ENCODE results near the gene CCDC88C.

CCDC88C gene

DNA sequence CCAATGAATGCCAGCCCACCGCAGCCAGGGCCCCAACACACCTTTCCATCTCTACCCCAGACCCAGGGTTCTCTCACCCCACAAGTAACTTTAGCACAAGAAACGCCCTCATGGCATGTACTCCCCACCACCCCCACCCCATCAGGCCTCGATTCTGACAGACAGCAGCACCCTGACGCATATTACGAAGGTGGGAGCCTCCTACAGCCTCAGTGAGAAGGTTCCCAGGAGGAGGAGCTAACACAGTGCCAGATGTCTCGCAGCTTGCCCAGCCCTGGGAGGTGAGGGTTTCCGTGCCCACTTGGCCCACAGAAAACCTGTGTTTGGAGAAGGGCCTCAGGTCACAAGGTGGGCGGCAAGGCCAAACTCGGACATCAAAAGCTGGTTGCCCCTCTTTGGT is 32.4 kb downstream of the CCDC88C start:
- Histone ChIP-seq H3K27ac (no peak overlapping the region), H4K20me1 (peaks cover 23 to 100% (median 99%) of the 10 kb centered on the region in 11 experiments; a peak in 21 of 22 replicates), H3K36me3 (0 out of 22 replicates have a peak, but pooled peaks cover 0 to under 1% (median 0%) of the 10 kb centered on the region in 11 experiments), H3K4me2 (peak overlapping the region in 4 of 11 experiments; percentile 15 to 39 (median 28); a peak in 7 of 22 replicates), H3K4me3 (no peak overlapping the region), H3K9me3 (replicated peaks in 1 of 11) (no peaks in the 10 kb centered on the region), H3K9ac (no peak overlapping the region), H3K27me3 (peaks cover 0 to 2% (median 0%) of the 10 kb centered on the region in 11 experiments; a peak in 1 of 22 replicates), H3K4me1 (peaks cover 45 to 100% (median 93%) of the 10 kb centered on the region in 10 experiments)
- TF ChIP-seq Cebpa-rat (IDR thresholded peaks at IDR 0.05): no peak

GRCh38 chr14:91383439-91383838 is 34.2 kb downstream of the CCDC88C start:
- no peaks in the 10 kb centered on the region for H3K27me3 ChIP-seq
- H3K9me3 ChIP-seq (replicated peaks in 1 of 11): no peaks in the 10 kb centered on the region
- H3K36me3 ChIP-seq: peaks cover 0 to 16% (median 0%) of the 10 kb centered on the region in 11 experiments; a peak in 5 of 22 replicates
- H3K4me1 ChIP-seq: peaks cover 52 to 100% (median 94%) of the 10 kb centered on the region in 10 experiments
- peak overlapping the region in 10 of 11 experiments; percentile 5 to 99 (median 86); a peak in 19 of 22 replicates for H3K4me2 ChIP-seq
- no peak for TF ChIP-seq Cebpa-rat (IDR thresholded peaks at IDR 0.05)
- H3K27ac ChIP-seq: peak overlapping the region in 2 of 11 experiments; percentile 12 to 34; a peak in 4 of 22 replicates
- no peak overlapping the region for H3K4me3 ChIP-seq
- H4K20me1 ChIP-seq: peaks cover 11 to 100% (median 100%) of the 10 kb centered on the region in 11 experiments; a peak in 21 of 22 replicates
- peak overlapping the region in 2 of 11 experiments; percentile 7 to 8; a peak in 1 of 22 replicates for H3K9ac ChIP-seq

DNA sequence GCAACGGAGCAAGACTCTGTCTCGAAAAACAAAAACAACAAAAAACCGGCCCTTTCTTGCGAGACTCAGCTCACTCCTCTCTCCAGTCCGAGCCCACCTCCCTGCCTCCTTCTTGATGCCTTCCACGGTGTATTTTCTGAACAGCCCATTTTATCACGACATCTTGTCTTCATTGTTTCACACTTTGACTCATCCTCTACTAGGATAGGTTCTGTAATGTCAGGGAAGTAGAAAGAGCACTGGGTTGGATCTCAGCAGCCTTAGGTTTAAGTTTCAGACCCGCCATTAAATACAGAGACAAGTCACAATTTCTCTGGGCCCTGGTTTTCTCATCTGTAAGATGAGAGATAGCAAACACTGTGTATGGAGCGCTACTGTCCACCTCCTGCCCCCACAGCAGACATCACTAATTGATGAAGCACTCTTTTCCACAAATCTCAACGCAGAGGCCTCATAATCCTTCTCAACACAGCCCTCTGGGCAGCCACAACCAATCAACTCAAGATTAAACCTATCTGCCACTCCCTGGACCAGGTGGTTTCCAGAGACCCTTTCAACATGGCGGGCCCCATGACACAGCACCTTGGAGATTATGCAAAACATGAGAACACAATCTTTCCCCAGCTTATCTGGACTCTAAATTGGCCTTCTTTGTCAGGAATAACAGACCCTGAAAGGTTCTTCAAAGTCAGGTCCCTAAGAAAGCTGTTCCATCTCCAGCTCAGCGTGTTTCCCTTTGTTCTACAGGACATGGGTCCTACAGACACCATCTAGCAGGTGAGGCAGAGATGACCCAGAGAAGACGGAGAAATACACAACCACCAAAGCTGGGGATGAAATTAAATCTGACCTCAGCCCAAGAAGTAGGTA is 35.6 kb downstream of the CCDC88C start:
- no peaks in the 10 kb centered on the region for H3K27me3 ChIP-seq
- TF ChIP-seq Cebpa-rat (IDR thresholded peaks at IDR 0.05): no peak
- H3K9me3 ChIP-seq (replicated peaks in 1 of 11): no peaks in the 10 kb centered on the region
- peak overlapping the region in 3 of 11 experiments; percentile 12 to 36 (median 26); a peak in 3 of 22 replicates for H3K27ac ChIP-seq
- peaks cover 3 to 100% (median 100%) of the 10 kb centered on the region in 11 experiments; a peak in 21 of 22 replicates for H4K20me1 ChIP-seq
- H3K36me3 ChIP-seq: peaks cover 0 to 19% (median 0%) of the 10 kb centered on the region in 11 experiments; a peak in 6 of 22 replicates
- H3K4me2 ChIP-seq: peak overlapping the region; percentile 79 to 99 (median 92); a peak in 20 of 22 replicates
- no peak overlapping the region for H3K9ac ChIP-seq
- no peak overlapping the region for H3K4me3 ChIP-seq
- peaks cover 52 to 100% (median 94%) of the 10 kb centered on the region in 10 experiments for H3K4me1 ChIP-seq

DNA sequence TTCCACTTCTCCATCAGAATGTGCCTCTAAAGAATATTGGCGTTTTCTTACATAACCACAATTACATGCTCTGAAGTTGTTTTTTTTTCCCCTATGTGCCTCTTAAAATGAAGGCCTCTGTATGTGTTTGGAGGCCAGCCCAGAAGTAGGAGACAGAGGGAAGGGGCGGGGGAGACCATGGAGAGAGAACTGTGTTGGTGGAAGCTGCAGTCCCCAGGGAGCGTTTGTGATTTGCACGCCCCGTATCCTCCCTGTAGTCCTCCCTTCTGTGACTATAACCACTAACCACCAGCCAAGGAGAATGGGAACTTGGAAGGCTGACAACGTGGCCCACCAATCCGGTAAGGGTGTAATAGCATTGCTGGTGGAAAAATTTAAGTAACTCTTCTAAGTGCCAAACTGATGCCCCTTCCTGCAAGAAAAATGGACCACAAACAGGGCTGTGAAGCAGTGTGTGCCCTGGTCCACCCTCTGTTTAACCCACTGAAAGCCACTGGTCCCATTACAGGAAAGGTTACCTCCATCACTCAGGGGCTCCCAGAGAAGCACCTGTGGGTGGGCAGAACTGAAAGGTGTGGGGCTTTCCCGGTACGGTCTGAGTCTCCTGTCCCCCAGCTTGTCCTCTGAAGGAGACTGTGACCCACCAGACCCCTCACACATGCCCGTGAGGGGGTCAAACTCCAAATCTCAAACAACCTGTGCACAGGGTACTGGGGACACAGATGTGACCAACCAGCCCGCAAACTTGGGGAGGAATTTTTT is 36.8 kb downstream of the CCDC88C start:
- Histone ChIP-seq H3K36me3 (peaks cover 0 to 19% (median 0%) of the 10 kb centered on the region in 11 experiments; a peak in 6 of 22 replicates), H3K4me1 (peaks cover 58 to 100% (median 95%) of the 10 kb centered on the region in 10 experiments), H3K4me3 (no peak overlapping the region), H3K9me3 (replicated peaks in 1 of 11) (no peaks in the 10 kb centered on the region), H3K4me2 (peak overlapping the region; percentile 79 to 99 (median 92)), H3K9ac (0 out of 22 replicates have a peak overlapping the region, but pooled peaks of 2 of the 11 experiments have one; percentile 18 to 24), H4K20me1 (peaks cover 3 to 100% (median 99%) of the 10 kb centered on the region in 11 experiments; a peak in 21 of 22 replicates), H3K27me3 (no peaks in the 10 kb centered on the region), H3K27ac (peak overlapping the region in 1 of 11 experiments; percentile 37; a peak in 4 of 22 replicates)
- no peak for TF ChIP-seq Cebpa-rat (IDR thresholded peaks at IDR 0.05)

GRCh38 chr14:91380123-91380522 is 37.5 kb downstream of the CCDC88C start:
- no peak for TF ChIP-seq Cebpa-rat (IDR thresholded peaks at IDR 0.05)
- Histone ChIP-seq H3K27ac (peak overlapping the region in 4 of 11 experiments; percentile 16 to 54 (median 48); a peak in 1 of 22 replicates), H3K9me3 (replicated peaks in 1 of 11) (no peaks in the 10 kb centered on the region), H3K36me3 (peaks cover 0 to 19% (median 0%) of the 10 kb centered on the region in 11 experiments; a peak in 6 of 22 replicates), H3K9ac (peak overlapping the region in 1 of 11 experiments; percentile 24; a peak in 1 of 22 replicates), H3K4me3 (no peak overlapping the region), H3K4me2 (peak overlapping the region; percentile 79 to 99 (median 92)), H3K4me1 (peaks cover 65 to 100% (median 98%) of the 10 kb centered on the region in 10 experiments), H4K20me1 (peaks cover 3 to 100% (median 99%) of the 10 kb centered on the region in 11 experiments; a peak in 21 of 22 replicates), H3K27me3 (no peaks in the 10 kb centered on the region)

- Histone ChIP-seq H3K9ac (peak overlapping the region in 5 of 11 experiments; percentile 15 to 50 (median 24); a peak in 6 of 22 replicates), H3K4me2 (peak overlapping the region; percentile 79 to 99 (median 92)), H4K20me1 (peaks cover 3 to 100% (median 99%) of the 10 kb centered on the region in 11 experiments; a peak in 20 of 22 replicates), H3K9me3 (replicated peaks in 1 of 11) (no peaks in the 10 kb centered on the region), H3K36me3 (peaks cover 0 to 19% (median 0%) of the 10 kb centered on the region in 11 experiments; a peak in 6 of 22 replicates), H3K4me1 (peaks cover 70 to 100% (median 100%) of the 10 kb centered on the region in 10 experiments), H3K27me3 (no peaks in the 10 kb centered on the region), H3K4me3 (no peak overlapping the region), H3K27ac (peak overlapping the region in 8 of 11 experiments; percentile 16 to 54 (median 42); a peak in 13 of 22 replicates)
- TF ChIP-seq Cebpa-rat (IDR thresholded peaks at IDR 0.05): no peak
Observed at GRCh38 chr14:91379579-91379932, 38.1 kb downstream of the CCDC88C start.

DNA sequence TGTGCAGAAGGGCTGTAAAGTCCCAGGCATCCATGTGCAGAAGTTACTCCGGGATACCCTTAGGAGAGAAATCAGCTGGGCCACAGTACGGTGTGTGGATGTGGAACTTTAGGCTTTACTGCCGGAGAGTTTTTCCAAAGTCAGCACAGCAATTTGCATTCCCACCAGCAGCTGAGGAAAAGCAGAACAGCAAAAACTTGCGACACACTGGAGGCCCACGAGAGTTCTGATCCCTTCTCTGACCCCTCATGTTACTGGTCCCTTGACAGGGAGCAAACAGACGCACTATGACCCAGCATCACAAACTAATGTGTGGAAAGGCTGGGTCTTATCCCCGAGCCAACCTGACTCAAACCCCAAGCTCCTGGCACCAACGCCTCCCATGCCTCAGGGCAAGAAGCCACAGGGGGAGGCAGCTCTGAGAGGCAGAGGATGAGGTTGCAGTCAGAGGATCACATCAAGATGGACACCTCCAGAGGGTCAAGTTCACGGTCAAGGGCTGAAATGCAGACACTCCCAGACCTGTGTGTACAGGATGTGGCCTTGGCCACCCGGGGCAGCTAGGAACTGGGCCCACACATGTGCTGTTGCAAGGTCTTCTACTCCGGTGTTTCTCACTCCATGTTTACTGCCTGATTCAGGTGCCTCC is 38.6 kb downstream of the CCDC88C start:
- H3K4me1 ChIP-seq: peaks cover 75 to 100% (median 100%) of the 10 kb centered on the region in 10 experiments
- H3K27ac ChIP-seq: peak overlapping the region in 8 of 11 experiments; percentile 16 to 54 (median 42); a peak in 13 of 22 replicates
- no peaks in the 10 kb centered on the region for H3K9me3 ChIP-seq (replicated peaks in 1 of 11)
- TF ChIP-seq Cebpa-rat (IDR thresholded peaks at IDR 0.05): peak in 5 of 11 experiments; percentile 8 to 49 (median 32); a peak in 3 of 22 replicates
- peaks cover 0 to 19% (median 0%) of the 10 kb centered on the region in 11 experiments; a peak in 6 of 22 replicates for H3K36me3 ChIP-seq
- H3K27me3 ChIP-seq: no peaks in the 10 kb centered on the region
- H4K20me1 ChIP-seq: peaks cover 3 to 100% (median 99%) of the 10 kb centered on the region in 11 experiments; a peak in 20 of 22 replicates
- peak overlapping the region; percentile 79 to 99 (median 92); a peak in 21 of 22 replicates for H3K4me2 ChIP-seq
- no peak overlapping the region for H3K4me3 ChIP-seq
- peak overlapping the region in 7 of 11 experiments; percentile 13 to 50 (median 24); a peak in 6 of 22 replicates for H3K9ac ChIP-seq

Data from BLaER1 treated with 17β-estradiol and CSF1 and Interleukin-3, amounts not matched to agents 10 nM and 100 nM (cell line).